ENCODE measurements around the gene UBL4B.

The UBL4B gene

GRCh38 chr1:110133436-110133835, 21.2 kb downstream of the UBL4B start:
- Histone ChIP-seq H3K9me3 (ENCODE audit: insufficient read depth, low read length) (no peaks in the 10 kb centered on the region), H3K9ac (ENCODE audit: low read length) (no peak overlapping the region), H3K4me3 (ENCODE audit: low read length) (no peak overlapping the region), H3K27ac (ENCODE audit: low read length) (no peak overlapping the region), H3K4me1 (ENCODE audit: low read length) (0 out of 2 replicates have a peak, but pooled peaks cover 6% of the 10 kb centered on the region), H3K79me2 (ENCODE audit: low read length) (no peaks in the 10 kb centered on the region), H3K27me3 (ENCODE audit: low read depth, low read length) (peaks cover 4% of the 10 kb centered on the region; the same call in 1 of the 2 replicates), H2AFZ (ENCODE audit: low read depth, low read length) (no peak overlapping the region), H3K4me2 (ENCODE audit: low read length) (no peak overlapping the region), H3K36me3 (replicated peaks; ENCODE audit: low read depth, low read length) (no peaks in the 10 kb centered on the region), H4K20me1 (ENCODE audit: insufficient read depth, low read length) (no peaks in the 10 kb centered on the region)
- TF ChIP-seq CTCF (IDR thresholded peaks at IDR 0.05; ENCODE audit: low read depth, low read length) (no peak), EZH2phosphoT487 (IDR thresholded peaks at IDR 0.05; ENCODE audit: low read depth) (no peak)

GRCh38 chr1:110134050-110134595, 21.9 kb downstream of the UBL4B start:
- H3K9me3 ChIP-seq (ENCODE audit: insufficient read depth, low read length), result no peaks in the 10 kb centered on the region
- no peak overlapping the region for H3K9ac ChIP-seq (ENCODE audit: low read length)
- H3K27ac ChIP-seq (ENCODE audit: low read length), result no peak overlapping the region
- no peaks in the 10 kb centered on the region for H3K79me2 ChIP-seq (ENCODE audit: low read length)
- TF ChIP-seq EZH2phosphoT487 (IDR thresholded peaks at IDR 0.05; ENCODE audit: low read depth) (no peak), CTCF (IDR thresholded peaks at IDR 0.05; ENCODE audit: low read depth, low read length) (no peak)
- H3K36me3 ChIP-seq (replicated peaks; ENCODE audit: low read depth, low read length), result no peaks in the 10 kb centered on the region
- no peak overlapping the region for H3K4me2 ChIP-seq (ENCODE audit: low read length)
- 0 out of 2 replicates have a peak, but pooled peaks cover 6% of the 10 kb centered on the region for H3K4me1 ChIP-seq (ENCODE audit: low read length)
- H4K20me1 ChIP-seq (ENCODE audit: insufficient read depth, low read length), result no peaks in the 10 kb centered on the region
- peaks cover 4% of the 10 kb centered on the region; the same call in 1 of the 2 replicates for H3K27me3 ChIP-seq (ENCODE audit: low read depth, low read length)
- no peak overlapping the region for H3K4me3 ChIP-seq (ENCODE audit: low read length)
- H2AFZ ChIP-seq (ENCODE audit: low read depth, low read length), result no peak overlapping the region

DNA sequence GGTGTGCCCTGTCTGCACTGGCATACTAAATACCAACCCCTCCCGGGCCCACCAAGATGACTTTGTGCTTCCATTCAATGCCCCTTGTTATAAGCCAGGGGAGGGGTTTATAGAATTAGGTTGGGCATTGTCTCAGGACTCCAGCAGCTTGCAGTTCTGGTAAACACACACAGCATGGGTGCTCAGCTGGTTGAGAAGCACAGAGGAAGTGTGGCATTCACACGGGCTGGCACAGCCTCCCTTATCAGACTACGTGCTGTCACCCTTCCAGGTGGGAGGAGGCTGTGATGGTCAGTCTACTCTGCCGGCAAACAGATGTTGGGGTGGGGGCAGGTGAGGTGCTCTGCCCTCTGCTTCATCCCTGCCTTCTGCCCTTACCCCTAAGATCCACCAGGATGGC, 23.0 kb downstream of the UBL4B start:
- TF ChIP-seq EZH2phosphoT487 (IDR thresholded peaks at IDR 0.05; ENCODE audit: low read depth), result no peak
- no peak for TF ChIP-seq CTCF (IDR thresholded peaks at IDR 0.05; ENCODE audit: low read depth, low read length)
- no peak overlapping the region for H3K4me3 ChIP-seq (ENCODE audit: low read length)
- H3K79me2 ChIP-seq (ENCODE audit: low read length), result no peaks in the 10 kb centered on the region
- no peak overlapping the region for H3K9ac ChIP-seq (ENCODE audit: low read length)
- no peak overlapping the region for H3K27ac ChIP-seq (ENCODE audit: low read length)
- peaks cover 4% of the 10 kb centered on the region; the same call in 1 of the 2 replicates for H3K27me3 ChIP-seq (ENCODE audit: low read depth, low read length)
- no peaks in the 10 kb centered on the region for H3K9me3 ChIP-seq (ENCODE audit: insufficient read depth, low read length)
- no peaks in the 10 kb centered on the region for H3K36me3 ChIP-seq (replicated peaks; ENCODE audit: low read depth, low read length)
- no peak overlapping the region for H3K4me2 ChIP-seq (ENCODE audit: low read length)
- H3K4me1 ChIP-seq (ENCODE audit: low read length), result 0 out of 2 replicates have a peak, but pooled peaks cover 6% of the 10 kb centered on the region
- H4K20me1 ChIP-seq (ENCODE audit: insufficient read depth, low read length), result no peaks in the 10 kb centered on the region
- H2AFZ ChIP-seq (ENCODE audit: low read depth, low read length), result no peak overlapping the region

DNA sequence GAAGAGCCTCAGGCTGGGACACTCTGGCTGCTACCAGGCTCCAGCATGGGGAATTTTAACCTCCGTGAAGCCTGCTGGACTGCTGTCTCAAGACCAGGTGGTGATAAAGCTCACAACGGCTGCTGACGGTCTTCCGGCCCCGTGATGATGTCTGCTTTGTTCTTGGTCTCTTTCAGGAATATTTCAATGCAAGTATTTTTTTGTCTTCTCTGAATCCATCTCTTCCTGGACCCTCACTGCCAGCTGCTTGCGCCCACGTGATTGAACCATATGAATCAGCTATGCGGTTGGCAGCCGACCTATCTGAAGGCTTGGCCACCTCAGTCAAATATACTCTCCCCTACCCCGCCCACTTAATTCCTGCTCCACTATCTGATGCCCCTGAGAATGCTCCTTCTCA, 23.4 kb downstream of the UBL4B start:
- no peak overlapping the region for H2AFZ ChIP-seq (ENCODE audit: low read depth, low read length)
- no peak overlapping the region for H3K4me3 ChIP-seq (ENCODE audit: low read length)
- no peaks in the 10 kb centered on the region for H3K79me2 ChIP-seq (ENCODE audit: low read length)
- no peaks in the 10 kb centered on the region for H3K9me3 ChIP-seq (ENCODE audit: insufficient read depth, low read length)
- H4K20me1 ChIP-seq (ENCODE audit: insufficient read depth, low read length), result no peaks in the 10 kb centered on the region
- H3K4me2 ChIP-seq (ENCODE audit: low read length), result no peak overlapping the region
- H3K4me1 ChIP-seq (ENCODE audit: low read length), result 0 out of 2 replicates have a peak, but pooled peaks cover 6% of the 10 kb centered on the region
- peaks cover 4% of the 10 kb centered on the region; the same call in 1 of the 2 replicates for H3K27me3 ChIP-seq (ENCODE audit: low read depth, low read length)
- no peak overlapping the region for H3K9ac ChIP-seq (ENCODE audit: low read length)
- no peak for TF ChIP-seq EZH2phosphoT487 (IDR thresholded peaks at IDR 0.05; ENCODE audit: low read depth)
- no peak for TF ChIP-seq CTCF (IDR thresholded peaks at IDR 0.05; ENCODE audit: low read depth, low read length)
- H3K36me3 ChIP-seq (replicated peaks; ENCODE audit: low read depth, low read length), result no peaks in the 10 kb centered on the region
- no peak overlapping the region for H3K27ac ChIP-seq (ENCODE audit: low read length)
